ENCODE results near the gene CFAP410. TPM values are rescaled to one million over a fixed set of nuclear protein-coding genes. Genes with fewer than 3 reads are reported as not detected.

CFAP410 gene
- total and polyA plus RNA-seq, 2 of the 13 experiments (the other 11 are each of a cell fraction or from before 2014, with no cell fraction given) = 8.0 to 20.1 TPM

DNA sequence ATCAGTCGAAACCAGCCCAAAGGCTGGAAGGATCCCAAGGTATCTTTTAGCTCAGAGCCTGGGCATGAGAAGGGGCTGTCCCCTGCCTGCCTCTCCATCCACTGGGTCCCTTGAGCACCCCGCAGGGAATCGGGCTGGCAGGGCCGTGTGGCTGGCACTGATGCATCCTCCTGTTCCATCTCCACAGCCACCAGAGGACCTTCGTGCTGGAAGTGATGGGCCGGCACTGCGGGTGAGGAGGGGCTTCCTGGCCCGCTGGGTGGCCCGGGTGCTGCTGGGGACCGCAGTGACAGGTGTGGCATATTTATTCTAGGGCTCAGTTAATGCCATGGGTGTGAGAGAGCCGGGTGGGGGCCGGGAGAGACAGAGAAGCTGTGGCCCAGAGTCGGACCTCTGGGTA, 25.7 kb downstream of the CFAP410 start:
- ChIA-PET CTCF (ENCODE audit: low intra/inter-chr PET ratio, low total read pairs) (no interaction called here), POLR2A (no interaction called here)
- in situ Hi-C loops (cut with HindIII; ENCODE audit: extremely low pct_ligation_motif_present, low pct_unique_long_range_greater_than_20kb) (no loop called here), intact Hi-C loops (cut with micrococcal nuclease; ENCODE audit: unreplicated experiment) (no loop called here)
- Histone ChIP-seq H3K79me2 (ENCODE audit: insufficient read depth, low read length) (no peaks in the 10 kb centered on the region), H3K4me3 (replicated peaks in 1 of 3; ENCODE audit: insufficient read depth in 1 of 3, low read depth in 2 of 3, low read length in 3 of 3) (no peak overlapping the region), H4K20me1 (ENCODE audit: insufficient read depth, low read length) (0 out of 2 replicates have a peak, but pooled peaks cover 5% of the 10 kb centered on the region), H3K36me3 (replicated peaks in 1 of 2; ENCODE audit: control insufficient read depth in 1 of 2, insufficient read depth in 2 of 2, low read length in 2 of 2) (peaks cover 40 to 65% of the 10 kb centered on the region in 2 experiments; a peak in 4 of 5 replicates), H3K9ac (ENCODE audit: insufficient read depth, low read depth, low read length) (no peak overlapping the region), H3K4me1 (ENCODE audit: insufficient read depth, low read length) (no peaks in the 10 kb centered on the region), H3K27me3 (ENCODE audit: control insufficient read depth in 1 of 2, insufficient read depth in 2 of 2, low read length in 2 of 2) (no peaks in the 10 kb centered on the region), H2AFZ (ENCODE audit: low read length) (no peak overlapping the region), H3K9me3 (ENCODE audit: low read length) (no peaks in the 10 kb centered on the region), H3K27ac (ENCODE audit: extremely low read length, insufficient read depth, low read length) (no peak overlapping the region), H3K4me2 (ENCODE audit: low read depth, low read length) (no peak overlapping the region)
- FAIRE-seq = no peak
- TF ChIP-seq GPN1 (CRISPR knock-in tag; IDR thresholded peaks at IDR 0.05; ENCODE audit: borderline replicate concordance) (no peak), FOXM1 (CRISPR knock-in tag; IDR thresholded peaks at IDR 0.05) (no peak), ZKSCAN1 (IDR thresholded peaks at IDR 0.05; ENCODE audit: low read length) (no peak)
- no peak for DNase-seq (ENCODE audit: low spot score)
- BruUV-seq (replicated peaks) = no TSS peak
- ATAC-seq = no peak
- 96% methylated on average over 12 of the region's 13 CpGs for WGBS (ENCODE audit: low lambda C conversion rate)

DNA sequence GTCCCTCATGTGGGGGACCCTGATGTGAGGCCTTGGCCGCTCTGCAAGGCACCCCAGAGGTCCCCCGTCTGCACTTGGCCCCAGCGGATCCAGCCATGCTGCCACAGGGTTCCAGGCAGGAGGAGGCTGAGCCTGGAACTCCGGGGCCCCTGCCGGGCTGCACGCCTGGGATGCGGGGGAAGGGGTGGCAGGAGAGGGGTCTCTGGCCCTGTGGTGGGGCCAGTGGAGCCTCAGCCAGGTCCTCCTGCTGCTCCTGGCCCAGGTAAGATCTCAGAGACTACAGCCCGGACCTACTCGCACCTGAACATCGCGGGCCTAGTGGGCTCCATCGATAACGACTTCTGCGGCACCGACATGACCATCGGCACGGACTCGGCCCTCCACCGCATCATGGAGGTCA, 26.5 kb downstream of the CFAP410 start:
- WGBS (ENCODE audit: low lambda C conversion rate) = no CpG with 5 or more reads among the region's 19 CpGs
- no peak overlapping the region for H3K4me3 ChIP-seq (replicated peaks in 1 of 3; ENCODE audit: insufficient read depth in 1 of 3, low read depth in 2 of 3, low read length in 3 of 3)
- H4K20me1 ChIP-seq (ENCODE audit: insufficient read depth, low read length) = 0 out of 2 replicates have a peak, but pooled peaks cover 5% of the 10 kb centered on the region
- H3K27ac ChIP-seq (ENCODE audit: extremely low read length, insufficient read depth, low read length) = no peak overlapping the region
- H3K27me3 ChIP-seq (ENCODE audit: control insufficient read depth in 1 of 2, insufficient read depth in 2 of 2, low read length in 2 of 2) = no peaks in the 10 kb centered on the region
- H3K79me2 ChIP-seq (ENCODE audit: insufficient read depth, low read length) = no peaks in the 10 kb centered on the region
- H2AFZ ChIP-seq (ENCODE audit: low read length) = no peak overlapping the region
- no peak overlapping the region for H3K9ac ChIP-seq (ENCODE audit: insufficient read depth, low read depth, low read length)
- DNase-seq (ENCODE audit: low spot score) (no peak), FAIRE-seq (no peak), ATAC-seq (no peak)
- ChIA-PET CTCF (ENCODE audit: low intra/inter-chr PET ratio, low total read pairs) (no interaction called here), POLR2A (no interaction called here)
- TF ChIP-seq, protein P1, sequence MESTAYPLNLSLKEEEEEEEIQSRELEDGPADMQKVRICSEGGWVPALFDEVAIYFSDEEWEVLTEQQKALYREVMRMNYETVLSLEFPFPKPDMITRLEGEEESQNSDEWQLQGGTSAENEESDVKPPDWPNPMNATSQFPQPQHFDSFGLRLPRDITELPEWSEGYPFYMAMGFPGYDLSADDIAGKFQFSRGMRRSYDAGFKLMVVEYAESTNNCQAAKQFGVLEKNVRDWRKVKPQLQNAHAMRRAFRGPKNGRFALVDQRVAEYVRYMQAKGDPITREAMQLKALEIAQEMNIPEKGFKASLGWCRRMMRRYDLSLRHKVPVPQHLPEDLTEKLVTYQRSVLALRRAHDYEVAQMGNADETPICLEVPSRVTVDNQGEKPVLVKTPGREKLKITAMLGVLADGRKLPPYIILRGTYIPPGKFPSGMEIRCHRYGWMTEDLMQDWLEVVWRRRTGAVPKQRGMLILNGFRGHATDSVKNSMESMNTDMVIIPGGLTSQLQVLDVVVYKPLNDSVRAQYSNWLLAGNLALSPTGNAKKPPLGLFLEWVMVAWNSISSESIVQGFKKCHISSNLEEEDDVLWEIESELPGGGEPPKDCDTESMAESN (CRISPR knock-in tag; conservative IDR thresholded peaks at IDR 0.05) = no peak
- TF ChIP-seq ZNF768 (CRISPR knock-in tag; IDR thresholded peaks at IDR 0.05) (0 out of 2 replicates have a peak, but pooled peaks have one; percentile 4), ZNF563 (CRISPR knock-in tag; IDR thresholded peaks at IDR 0.05) (no peak), CHCHD3 (CRISPR knock-in tag; IDR thresholded peaks at IDR 0.05) (no peak), PCBP2 (optimal IDR thresholded peaks at IDR 0.05; ENCODE audit: low read depth, low read length, poor library complexity, severe bottlenecking) (no peak), RELA (CRISPR knock-in tag; IDR thresholded peaks at IDR 0.05) (no peak)
- no peak overlapping the region for H3K4me2 ChIP-seq (ENCODE audit: low read depth, low read length)
- peaks cover 40 to 66% of the 10 kb centered on the region in 2 experiments; a peak in 4 of 5 replicates for H3K36me3 ChIP-seq (replicated peaks in 1 of 2; ENCODE audit: control insufficient read depth in 1 of 2, insufficient read depth in 2 of 2, low read length in 2 of 2)
- in situ Hi-C loops (cut with HindIII; ENCODE audit: extremely low pct_ligation_motif_present, low pct_unique_long_range_greater_than_20kb) (no loop called here), intact Hi-C loops (cut with micrococcal nuclease; ENCODE audit: unreplicated experiment) (no loop called here)
- no peaks in the 10 kb centered on the region for H3K4me1 ChIP-seq (ENCODE audit: insufficient read depth, low read length)
- H3K9me3 ChIP-seq (ENCODE audit: low read length) = no peaks in the 10 kb centered on the region
- BruUV-seq (replicated peaks) = no TSS peak
